GM15510 (cell line): Measurements from ENCODE around the gene TRIM65.
A peak's percentile ranks its signal among the peaks of the same experiment; 100 is the strongest.

Experiments used
- POLR2A ChIP-seq: IDR thresholded peaks from 3 replicates; pipeline ENCODE4 v1.6.1; 2011; ENCODE audit warnings: borderline replicate concordance; ENCODE audit not compliant: insufficient read length; ENCODE audit errors: extremely low read depth

The TRIM65 gene, protein sequence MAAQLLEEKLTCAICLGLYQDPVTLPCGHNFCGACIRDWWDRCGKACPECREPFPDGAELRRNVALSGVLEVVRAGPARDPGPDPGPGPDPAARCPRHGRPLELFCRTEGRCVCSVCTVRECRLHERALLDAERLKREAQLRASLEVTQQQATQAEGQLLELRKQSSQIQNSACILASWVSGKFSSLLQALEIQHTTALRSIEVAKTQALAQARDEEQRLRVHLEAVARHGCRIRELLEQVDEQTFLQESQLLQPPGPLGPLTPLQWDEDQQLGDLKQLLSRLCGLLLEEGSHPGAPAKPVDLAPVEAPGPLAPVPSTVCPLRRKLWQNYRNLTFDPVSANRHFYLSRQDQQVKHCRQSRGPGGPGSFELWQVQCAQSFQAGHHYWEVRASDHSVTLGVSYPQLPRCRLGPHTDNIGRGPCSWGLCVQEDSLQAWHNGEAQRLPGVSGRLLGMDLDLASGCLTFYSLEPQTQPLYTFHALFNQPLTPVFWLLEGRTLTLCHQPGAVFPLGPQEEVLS

DNA sequence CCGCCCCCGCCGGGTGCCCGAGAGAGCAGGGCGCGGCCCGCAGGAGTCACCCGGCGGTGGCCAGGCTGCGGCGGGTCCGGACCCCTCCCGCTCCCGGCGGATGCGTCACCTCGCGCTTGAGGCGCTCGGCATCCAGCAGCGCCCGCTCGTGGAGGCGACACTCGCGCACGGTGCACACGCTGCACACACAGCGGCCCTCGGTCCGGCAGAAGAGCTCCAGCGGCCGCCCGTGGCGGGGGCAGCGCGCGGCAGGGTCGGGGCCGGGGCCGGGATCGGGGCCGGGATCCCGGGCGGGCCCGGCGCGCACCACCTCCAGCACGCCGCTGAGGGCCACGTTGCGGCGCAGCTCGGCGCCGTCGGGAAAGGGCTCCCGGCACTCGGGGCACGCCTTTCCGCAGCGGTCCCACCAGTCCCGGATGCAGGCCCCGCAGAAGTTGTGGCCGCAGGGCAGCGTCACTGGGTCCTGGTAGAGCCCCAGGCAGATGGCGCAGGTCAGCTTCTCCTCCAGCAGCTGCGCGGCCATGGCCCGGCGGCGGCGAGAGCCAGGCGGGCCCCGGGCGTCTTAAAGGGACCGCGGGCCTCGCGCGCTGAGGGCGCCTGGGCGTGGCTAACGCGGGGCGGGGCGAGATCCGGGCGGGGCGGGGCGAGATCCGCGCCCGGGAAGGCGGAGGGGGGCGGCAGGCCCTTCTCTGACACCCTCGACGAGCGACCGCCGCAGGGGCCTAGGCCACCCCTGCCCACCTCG, at the start of gene TRIM65:
Gene TRIM65, minus strand, starts transcription at position 537 of the 745 bp plus-strand sequence. Its CDS starts 14 bp downstream, at position 523.
- TF ChIP-seq POLR2A = peak; percentile 81

DNA sequence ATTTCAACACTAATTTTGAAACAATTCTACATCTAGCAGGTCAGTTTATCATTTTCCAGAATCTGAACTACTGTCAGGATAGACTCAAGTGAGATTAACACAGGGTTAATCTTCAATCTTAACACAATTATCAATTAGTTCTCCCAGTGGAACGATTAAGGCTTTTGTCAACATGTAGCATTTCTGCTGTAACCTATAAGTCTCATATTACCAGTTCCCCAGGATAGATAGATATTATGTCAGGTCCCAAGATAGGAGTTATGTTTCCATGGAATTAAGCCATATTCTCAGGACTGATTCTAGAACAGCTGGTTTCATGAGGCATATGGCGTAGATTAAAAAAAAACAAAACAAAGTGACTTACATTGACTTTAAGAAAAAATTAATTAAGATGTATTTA, 48.5 kb upstream of the TRIM65 start:
- no peak for TF ChIP-seq POLR2A

DNA sequence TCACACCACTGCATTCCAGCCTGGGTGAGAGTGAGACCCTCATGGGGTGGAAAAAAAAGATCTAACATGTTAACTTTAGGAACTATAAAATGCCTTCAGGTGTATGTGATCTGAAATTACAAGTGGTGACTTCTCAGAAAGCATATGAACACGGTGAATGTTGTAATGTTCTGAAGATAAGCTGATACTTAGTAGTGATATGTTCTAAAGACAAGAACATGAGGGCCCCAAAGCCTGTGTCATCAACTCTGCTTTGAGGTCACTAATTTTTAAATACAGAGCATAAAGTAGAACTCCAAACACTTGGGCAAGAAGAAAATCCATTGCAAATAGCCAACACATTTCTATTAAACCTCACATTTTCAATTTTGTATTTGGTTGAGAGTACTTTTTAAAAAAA, 46.7 kb upstream of the TRIM65 start:
- TF ChIP-seq POLR2A = no peak

DNA sequence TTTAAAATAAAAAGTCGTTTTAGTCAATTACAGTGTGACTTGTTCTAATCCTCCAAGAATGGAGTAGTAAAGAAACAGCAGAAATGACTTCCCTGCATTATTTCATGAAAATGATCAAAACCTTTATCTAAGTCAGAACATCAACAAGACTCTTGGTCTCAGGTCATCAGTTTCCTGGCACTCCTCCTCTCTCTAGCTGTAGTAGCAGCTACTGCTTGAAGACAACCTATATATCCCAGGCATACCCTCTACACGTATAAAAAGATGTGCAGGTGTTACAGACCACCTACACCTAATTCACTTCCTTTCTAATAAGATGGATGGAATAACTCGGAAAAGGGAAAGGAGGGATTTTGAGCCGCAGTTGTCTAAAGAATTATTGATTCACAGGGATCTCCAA, 45.7 kb upstream of the TRIM65 start:
- TF ChIP-seq POLR2A = no peak

DNA sequence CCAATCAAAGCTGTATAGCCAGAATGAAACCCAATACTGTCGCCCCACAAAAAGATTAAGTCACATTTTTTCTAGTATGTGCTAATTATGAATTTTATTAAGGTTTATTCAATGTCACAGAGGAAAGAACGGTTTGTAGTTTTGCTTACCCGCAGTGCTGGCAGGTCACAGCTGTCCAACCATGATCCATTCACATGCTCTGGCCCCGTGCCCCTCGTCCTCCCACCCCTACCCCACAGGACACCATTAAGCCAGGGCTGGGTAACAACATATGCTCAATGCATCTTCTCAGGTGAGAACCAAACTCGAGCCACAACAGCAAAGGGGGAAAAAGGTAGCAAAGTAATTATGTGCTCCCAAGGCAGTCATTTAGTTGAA, 44.7 kb upstream of the TRIM65 start:
- no peak for TF ChIP-seq POLR2A

DNA sequence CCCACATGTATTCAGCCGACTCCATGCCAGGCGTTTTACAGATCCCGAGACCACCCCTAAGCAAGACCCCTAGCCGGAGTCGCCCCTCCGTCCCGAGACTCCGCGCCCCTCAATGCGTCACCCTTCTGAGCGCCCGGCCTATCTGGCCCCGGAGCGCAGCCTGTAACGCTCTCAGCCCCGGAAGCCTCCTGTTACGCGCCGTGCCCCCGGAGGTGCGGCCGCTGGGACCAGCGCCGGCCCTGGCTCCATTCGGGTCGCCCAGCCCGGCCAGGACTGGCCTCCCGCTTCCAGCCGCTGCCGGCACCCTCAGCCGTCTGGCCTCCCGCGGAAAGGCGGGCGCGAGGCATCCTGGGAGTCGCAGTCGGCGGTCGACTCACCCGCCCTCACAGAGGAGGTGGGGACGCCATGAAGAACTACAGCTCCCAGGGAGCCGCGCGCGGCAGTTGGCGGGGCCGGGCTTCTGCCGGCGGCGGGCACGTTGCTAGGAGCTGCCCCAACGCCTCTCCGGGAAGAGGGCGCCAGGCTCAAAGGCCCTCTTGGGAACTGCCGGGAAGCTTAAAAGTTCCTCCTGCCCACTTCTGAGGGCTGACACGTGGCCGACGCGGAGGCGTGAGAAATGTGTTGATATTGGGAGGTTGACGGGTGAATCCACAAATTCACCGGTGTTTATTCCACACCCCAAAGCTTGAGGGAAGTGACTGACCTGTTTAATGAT, 44.1 kb upstream of the TRIM65 start, which contains the start of gene FBF1:
Gene FBF1, minus strand, starts transcription at position 316 of the 715 bp plus-strand sequence. CDS start 2,893 bp downstream, outside the sequence.
- TF ChIP-seq POLR2A = peak; percentile 84

DNA sequence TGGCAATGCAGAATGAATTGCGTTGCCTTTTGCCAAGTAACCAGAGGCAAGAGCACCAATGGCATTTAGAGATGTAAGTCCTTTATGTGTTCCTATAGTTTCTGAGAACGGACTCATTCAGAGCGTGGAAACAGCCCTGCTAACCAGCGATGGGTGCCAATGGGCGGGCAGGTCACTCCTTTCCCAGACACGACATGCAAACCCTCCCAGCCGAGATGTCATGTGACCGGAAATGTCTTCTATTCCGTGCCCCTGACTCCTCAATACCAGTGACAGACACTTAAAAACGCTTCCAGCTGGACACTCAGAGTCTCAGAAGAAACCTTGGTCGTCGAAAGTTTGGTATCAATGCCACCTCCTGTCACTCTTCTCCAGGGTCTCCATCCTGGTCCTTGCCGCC, 40.9 kb upstream of the TRIM65 start:
- TF ChIP-seq POLR2A = no peak

DNA sequence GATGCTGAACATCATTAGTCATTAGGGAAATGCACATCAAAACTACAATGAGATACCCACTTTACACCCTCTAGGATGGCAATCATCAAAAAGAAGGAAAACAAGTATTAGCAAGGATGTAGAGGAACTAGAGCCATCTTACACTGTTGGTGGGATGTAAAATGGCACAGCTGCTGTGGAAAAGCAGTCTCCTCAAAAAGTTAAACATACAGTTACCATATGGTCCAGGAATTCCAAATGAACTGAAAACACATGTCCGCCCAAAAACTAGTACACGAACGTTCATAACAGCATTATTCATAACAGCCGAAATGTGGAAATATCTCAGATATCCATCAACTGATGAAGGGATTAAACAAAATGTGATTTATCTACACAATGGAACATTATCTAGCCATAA, 37.1 kb upstream of the TRIM65 start:
- no peak for TF ChIP-seq POLR2A

DNA sequence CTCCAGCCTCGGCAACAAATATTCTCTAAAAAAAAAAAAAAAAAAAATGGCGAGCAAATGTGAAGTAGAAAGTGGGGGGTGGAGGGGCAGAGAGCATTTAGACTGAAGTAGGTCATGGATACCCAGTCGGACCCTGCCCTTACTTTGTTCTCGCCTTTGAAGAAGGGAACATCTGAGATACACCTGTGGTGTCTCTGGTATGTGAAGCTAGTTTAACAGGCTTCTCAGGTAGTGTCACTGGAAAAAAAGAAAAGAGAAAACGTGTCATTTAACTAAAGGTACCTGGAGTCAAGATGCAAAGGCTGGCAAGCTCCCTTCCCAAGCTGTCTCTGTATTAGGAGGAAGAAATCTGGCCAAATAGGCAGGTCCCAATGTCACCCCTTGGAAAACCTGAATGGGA, 36.1 kb upstream of the TRIM65 start:
- TF ChIP-seq POLR2A = no peak

DNA sequence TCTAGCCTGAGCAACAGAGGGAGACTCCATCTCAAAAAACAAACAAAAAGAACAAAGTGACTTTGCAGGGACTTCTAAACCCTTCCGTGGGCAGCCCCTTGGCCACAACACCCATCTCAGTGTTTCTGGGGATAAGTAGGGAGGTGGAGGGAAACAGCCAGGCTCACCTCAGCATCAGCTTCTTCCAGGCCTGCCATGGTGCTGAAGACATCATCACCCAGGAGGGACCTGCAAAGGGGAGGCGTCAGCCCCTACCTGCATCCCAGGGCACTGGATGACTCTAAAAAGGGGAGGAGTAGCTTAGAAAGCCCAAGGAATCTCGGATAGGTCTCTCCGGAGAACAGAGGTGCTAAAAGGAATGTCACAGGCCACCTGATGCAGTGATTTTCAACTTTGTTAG, 34.3 kb upstream of the TRIM65 start:
- TF ChIP-seq POLR2A = no peak

DNA sequence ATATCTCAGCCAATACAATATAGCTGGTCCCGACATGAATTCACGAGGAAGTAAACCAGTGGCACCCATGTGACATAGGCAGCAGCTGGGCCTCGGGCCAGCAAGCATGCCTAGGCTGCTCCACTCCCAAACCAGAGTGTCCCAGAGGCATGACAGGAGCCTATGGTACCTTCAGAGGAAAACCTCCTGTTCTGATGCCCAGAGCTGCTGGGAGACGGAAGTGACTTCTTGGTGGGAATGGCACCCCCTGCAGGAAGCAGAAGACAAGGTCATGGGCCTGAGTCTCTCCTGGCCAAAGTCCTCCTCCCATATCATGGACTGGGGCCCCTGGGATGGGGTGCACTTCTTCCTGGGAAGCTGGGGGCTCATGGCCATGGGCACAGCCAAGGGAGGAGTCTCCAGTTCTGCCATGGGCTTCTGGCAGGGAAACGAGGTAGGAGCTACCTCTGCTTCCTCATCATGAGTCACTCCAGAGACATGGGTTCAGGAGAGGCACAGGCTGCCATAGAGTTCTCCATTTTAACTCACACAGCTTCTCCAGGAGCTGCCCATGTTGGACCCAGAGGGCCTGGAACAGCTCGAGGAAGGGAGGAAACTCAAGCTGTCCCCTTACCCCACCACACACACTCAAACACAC, 30.7 kb upstream of the TRIM65 start:
- TF ChIP-seq POLR2A = no peak

DNA sequence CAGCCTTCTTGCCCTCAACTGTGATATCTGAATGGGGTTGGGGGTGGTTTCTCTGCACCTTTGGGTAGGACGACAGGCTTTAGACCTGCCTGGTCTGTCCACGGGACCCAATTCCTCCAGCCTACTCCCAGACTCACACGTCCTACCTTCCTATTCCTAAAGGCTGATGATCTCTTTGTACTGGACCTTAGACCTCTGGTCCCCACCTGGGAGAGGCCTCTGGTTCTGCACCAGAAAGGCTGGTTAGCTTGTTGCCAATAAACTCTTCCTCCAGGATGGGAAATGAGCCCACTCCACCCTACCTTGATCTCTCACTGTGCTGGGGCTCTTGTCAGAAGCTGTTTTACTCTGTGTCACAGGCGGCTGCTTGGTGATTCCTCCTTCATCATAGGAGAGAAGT, 29.7 kb upstream of the TRIM65 start:
- TF ChIP-seq POLR2A = no peak

DNA sequence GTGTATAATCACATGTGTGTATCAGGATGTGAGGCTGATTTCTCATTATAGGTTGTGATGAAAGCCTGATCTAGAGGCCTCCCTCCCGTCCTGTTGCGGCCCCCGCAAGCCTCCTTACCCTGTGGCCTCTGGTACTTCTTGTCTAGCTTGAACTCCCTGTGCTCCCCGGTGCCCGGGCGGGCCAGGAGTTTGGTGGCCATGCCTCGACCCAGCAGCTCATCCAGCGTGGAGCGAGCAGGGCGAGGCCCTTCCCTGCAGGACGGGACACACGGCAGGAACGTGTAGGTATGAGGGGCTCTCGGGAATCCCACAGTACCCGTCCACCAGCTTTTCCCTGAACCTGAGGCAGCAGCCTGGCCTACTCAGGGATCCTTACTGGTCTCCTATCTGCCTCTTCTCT, 29.2 kb upstream of the TRIM65 start:
- no peak for TF ChIP-seq POLR2A

DNA sequence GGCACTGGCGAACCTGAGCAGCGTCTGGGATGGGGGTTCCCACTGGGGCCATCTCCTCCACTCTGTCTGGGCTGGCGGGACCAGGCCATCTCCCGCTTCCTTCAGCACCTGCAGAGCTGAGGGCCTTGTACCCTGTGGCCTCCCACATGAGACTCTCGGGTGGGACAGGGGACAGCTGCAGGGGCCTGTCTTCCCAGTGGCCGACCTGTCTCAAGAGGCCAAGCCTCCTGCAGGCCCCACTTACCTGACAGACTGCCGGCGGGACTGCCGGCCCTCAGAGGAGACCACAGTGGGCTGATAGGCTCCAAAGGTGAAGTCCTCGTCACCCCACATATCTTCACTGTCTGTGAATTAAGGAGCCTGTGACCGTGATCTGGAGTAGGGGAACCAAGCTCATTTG, 28.4 kb upstream of the TRIM65 start:
- TF ChIP-seq POLR2A = no peak
